HCT116 (cell line): ENCODE measurements around the gene ATP13A3. TPM values are rescaled to one million over a fixed set of nuclear protein-coding genes. Genes with fewer than 3 reads are reported as not detected.

Experiments
- ATAC-seq: fragments of 200-7000 bp; cut with Tn5 transposase; 2 replicates; pipeline ENCODE4 v1.9.1; 2020; ENCODE audit warnings: mild to moderate bottlenecking, moderate library complexity
- BruUV-seq: library from RNA; stranded (reverse); fragments of 400-500 nt; replicated peaks from 2 replicates; lab custom pipeline; 2021; lab: Mats Ljungman, UMichigan
- CTCF ChIA-PET: fragments of 300-600 bp; sonication (Branson Sonifier 250); formaldehyde crosslinking; loops from one replicate; lab custom pipeline; 2021; ENCODE audit warnings: antibody characterized with exemption; lab: Charles Lee
- POLR2A ChIA-PET: fragments of 300-600, 350-600 bp; sonication (Branson Sonifier 250); formaldehyde crosslinking; loops from one replicate; lab custom pipeline; 2021; ENCODE audit warnings: antibody characterized with exemption; lab: Charles Lee
- RAD21 ChIA-PET, 2 experiments: fragments of 300-600 bp; sonication (Branson Sonifier 250); formaldehyde crosslinking; loops; one replicate each; lab custom pipeline; 2023; ENCODE audit warnings: low total read pairs in 2 of 2; ENCODE audit not compliant: uncharacterized antibody in 2 of 2, unreplicated experiment in 2 of 2, low non-redundant PET in 1 of 2; lab: Charles Lee
- DNase-seq: peaks from one replicate; pipeline ENCODE4 v3.0.0-alpha.2; 2010; ENCODE audit warnings: low read depth, low spot score
- H2AFZ ChIP-seq: fragments of 200-600 bp; shearing (Covaris generic), sonication (generic); 2 replicates; pipeline ENCODE4 v1.6.1; 2017; ENCODE audit warnings: low read depth, mixed run types, mixed read lengths, antibody characterized with exemption, low read length; ENCODE audit not compliant: poor library complexity, severe bottlenecking
- H3K27ac ChIP-seq: 2 replicates; pipeline ENCODE4 v1.5.1; 2012; ENCODE audit warnings: low read depth, low read length
- H3K27me3 ChIP-seq: fragments of 200-600 bp; sonication (generic); 2 replicates; pipeline ENCODE4 v1.6.1; 2016; ENCODE audit warnings: mixed run types, low read length, mixed read lengths; ENCODE audit not compliant: insufficient read depth
- H3K36me3 ChIP-seq, 2 experiments: fragments of 200-500 bp in 1 of 2; fragments of 200-600 bp in 1 of 2; sonication (Bioruptor generic) in 1 of 2; sonication (generic) in 1 of 2; 2 replicates each; pipeline versions ENCODE4 v1.5.1 to v1.6.1; 2014 to 2016; ENCODE audit warnings: low read length in 2 of 2, inconsistent platforms in 1 of 2, mixed read lengths in 1 of 2, mixed run types in 1 of 2; ENCODE audit not compliant: insufficient read depth in 2 of 2, control insufficient read depth in 1 of 2
- H3K4me1 ChIP-seq, 2 experiments: fragments of 200-600 bp in 1 of 2; sonication (generic) in 1 of 2; 2 replicates each; pipeline versions ENCODE4 v1.5.1 to v1.6.1; 2012 to 2017; ENCODE audit warnings: low read length in 2 of 2, inconsistent platforms in 1 of 2, mild to moderate bottlenecking in 1 of 2, mixed read lengths in 1 of 2, mixed run types in 1 of 2, moderate library complexity in 1 of 2; ENCODE audit not compliant: insufficient read depth in 2 of 2, control insufficient read depth in 1 of 2
- H3K4me2 ChIP-seq: fragments of 200-600 bp; sonication (generic); 2 replicates; pipeline ENCODE4 v1.6.1; 2017; ENCODE audit warnings: mixed run types, low read length, mixed read lengths
- H3K4me3 ChIP-seq, 2 experiments: fragments of 200-600 bp in 1 of 2; sonication (generic) in 1 of 2; replicated peaks in 1 of 2; 2 replicates each; pipeline ENCODE4 v1.5.1; 2011 to 2016; ENCODE audit warnings: low read length in 2 of 2, control low read depth in 1 of 2, low read depth in 1 of 2, mild to moderate bottlenecking in 1 of 2, mixed read lengths in 1 of 2, mixed run types in 1 of 2
- H3K79me2 ChIP-seq: fragments of 200-600 bp; sonication (generic); 2 replicates; pipeline ENCODE4 v1.6.1; 2017; ENCODE audit warnings: mild to moderate bottlenecking, mixed run types, low read length, moderate library complexity, mixed read lengths; ENCODE audit not compliant: insufficient read depth
- H3K9ac ChIP-seq: fragments of 200-600 bp; sonication (generic); 2 replicates; pipeline ENCODE4 v1.6.1; 2016; ENCODE audit warnings: low read length, mixed read lengths
- H3K9me2 ChIP-seq: fragments of 200-600 bp; sonication (generic), shearing (Covaris generic); 2 replicates; pipeline ENCODE4 v1.6.1; 2017; ENCODE audit warnings: mixed run types, mild to moderate bottlenecking, moderate library complexity; ENCODE audit not compliant: insufficient read depth
- H3K9me3 ChIP-seq, 2 experiments: fragments of 200-500 bp in 1 of 2; fragments of 200-600 bp in 1 of 2; sonication (Bioruptor generic) in 1 of 2; sonication (generic) in 1 of 2; 2 replicates each; pipeline ENCODE4 v1.6.1; 2014 to 2017; ENCODE audit warnings: low read length in 2 of 2, mixed read lengths in 2 of 2, inconsistent platforms in 1 of 2, low read depth in 1 of 2, mild to moderate bottlenecking in 1 of 2, mixed run types in 1 of 2, moderate library complexity in 1 of 2; ENCODE audit not compliant: control insufficient read depth in 1 of 2, insufficient read depth in 1 of 2
- H4K20me1 ChIP-seq: fragments of 200-600 bp; sonication (generic), shearing (Covaris generic); 2 replicates; pipeline ENCODE4 v1.6.1; 2017; ENCODE audit warnings: mixed run types, mild to moderate bottlenecking, moderate library complexity; ENCODE audit not compliant: insufficient read depth
- CBX3 ChIP-seq: IDR thresholded peaks from 2 replicates; pipeline ENCODE4 v1.6.1; 2012; ENCODE audit warnings: low read depth
- EGR1 ChIP-seq: IDR thresholded peaks from 2 replicates; pipeline ENCODE4 v1.6.1; 2012; ENCODE audit warnings: low read depth
- ELF1 ChIP-seq: IDR thresholded peaks from 2 replicates; pipeline ENCODE4 v1.6.1; 2012; ENCODE audit warnings: low read depth, borderline replicate concordance
- EZH2 ChIP-seq: fragments of 200-600 bp; sonication (generic); IDR thresholded peaks from 2 replicates; pipeline ENCODE4 v1.6.1; 2017; ENCODE audit warnings: antibody characterized with exemption, mixed run types
- JUND ChIP-seq: IDR thresholded peaks from 2 replicates; pipeline ENCODE4 v1.6.1; 2012
- POLR2A ChIP-seq: IDR thresholded peaks from 2 replicates; pipeline ENCODE4 v1.7.0; 2011; ENCODE audit warnings: borderline replicate concordance; ENCODE audit not compliant: insufficient read depth, insufficient read length; ENCODE audit errors: extremely low read depth
- SP1 ChIP-seq: IDR thresholded peaks from 2 replicates; pipeline ENCODE4 v1.6.1; 2012; ENCODE audit warnings: low read depth
- TCF7L2 ChIP-seq: IDR thresholded peaks from 2 replicates; pipeline ENCODE4 v1.7.0; 2011; ENCODE audit warnings: borderline replicate concordance, inconsistent platforms; ENCODE audit not compliant: insufficient read depth, insufficient read length; ENCODE audit errors: extremely low read depth
- ZFX ChIP-seq: fragments of 450-650 bp; IDR thresholded peaks from 2 replicates; pipeline ENCODE4 v1.6.1; 2017
- ZNF274 ChIP-seq: fragments of 200-500 bp; sonication (Bioruptor generic); IDR thresholded peaks from 2 replicates; pipeline ENCODE4 v1.6.1; 2014; ENCODE audit warnings: mild to moderate bottlenecking, low read depth, low read length, inconsistent platforms
- intact Hi-C: fragments of 100-400 bp; cut with micrococcal nuclease; formaldehyde crosslinking; loops from 2 replicates; pipeline ENCODE4 v1.10.0; 2022
- total RNA-seq: library from RNA; stranded (reverse); gene quantifications from one replicate; pipeline ENCODE4 v1.2.1, GENCODE V29; 2021; ENCODE audit not compliant: unreplicated experiment
- TF ChIP-seq, protein P1 (sequence below): IDR thresholded peaks from 2 replicates; pipeline ENCODE4 v1.6.1; 2012

Gene ATP13A3
- total RNA-seq, 1 experiment from 2014 or later, result 139 TPM

DNA sequence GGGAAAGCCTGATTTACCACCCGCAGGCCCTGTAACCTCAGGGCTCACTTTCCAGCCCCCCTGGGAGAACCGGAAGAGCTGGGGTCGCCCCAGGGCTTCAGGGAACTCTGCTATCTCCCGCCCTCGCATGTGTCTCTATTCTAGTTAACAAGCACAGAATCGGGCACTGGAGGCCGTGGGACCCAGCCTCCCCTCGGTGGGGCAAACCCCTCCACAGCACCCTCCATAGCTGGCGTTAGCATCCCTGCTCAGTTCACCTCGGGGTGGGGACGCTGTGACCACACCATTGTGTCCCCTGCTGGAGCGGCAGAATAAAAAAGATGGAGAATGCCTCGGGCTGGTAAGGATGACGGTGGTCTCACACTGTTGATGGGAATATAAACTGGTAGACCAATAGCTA, 113.8 kb downstream of the ATP13A3 start:
- no peak overlapping the region for H3K4me2 ChIP-seq

DNA sequence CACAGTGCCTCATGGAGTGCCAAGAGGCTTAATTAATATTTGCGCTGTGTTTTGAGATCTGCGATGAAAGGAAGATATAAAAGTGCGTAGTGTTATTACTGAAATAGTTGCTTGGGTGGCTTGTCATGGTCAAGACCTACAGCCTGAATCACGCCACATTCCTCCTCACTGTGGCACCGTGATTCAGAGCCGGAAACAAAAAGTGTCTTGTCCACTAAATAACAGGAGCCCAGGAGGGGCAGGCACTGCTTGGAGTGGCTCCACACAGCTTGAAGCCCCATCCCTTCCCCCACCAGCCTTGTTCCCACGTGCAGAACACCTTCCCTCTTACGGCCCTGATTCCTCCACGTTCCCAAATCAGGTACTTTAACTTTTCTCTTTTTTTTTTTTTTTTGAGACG, 116.0 kb downstream of the ATP13A3 start:
- Histone ChIP-seq H3K4me1 (peaks cover 0 to 8% of the 10 kb centered on the region in 2 experiments; a peak in 1 of 4 replicates), H4K20me1 (no peaks in the 10 kb centered on the region), H3K79me2 (no peaks in the 10 kb centered on the region), H3K4me3 (no peak overlapping the region), H3K36me3 (no peaks in the 10 kb centered on the region), H2AFZ (no peak overlapping the region), H3K27me3 (peaks cover 4% of the 10 kb centered on the region; the same call in 1 of the 2 replicates)
- intact Hi-C loops, result no loop called here
- ATAC-seq, result no peak
- no peak for DNase-seq
- ChIA-PET RAD21 (no interaction called here), POLR2A (no interaction called here)
- BruUV-seq, result no TSS peak
- TF ChIP-seq SP1 (no peak), POLR2A (no peak), ZNF274 (no peak), CBX3 (no peak), ELF1 (no peak), EZH2 (no peak), TCF7L2 (no peak), ZFX (no peak), JUND (no peak)
- TF ChIP-seq, all 23 proteins: peak for 0
- no peak overlapping the region for H3K4me2 ChIP-seq
- no peak overlapping the region for H3K27ac ChIP-seq
- CTCF ChIA-PET, result no interaction called here
- H3K9ac ChIP-seq, result no peak overlapping the region
- no peaks in the 10 kb centered on the region for H3K9me3 ChIP-seq
- H3K9me2 ChIP-seq, result no peaks in the 10 kb centered on the region

More for the DNA sequence above, 113.8 kb downstream of the ATP13A3 start:
- ATAC-seq, result no peak
- H3K27me3 ChIP-seq, result peaks cover 4% of the 10 kb centered on the region; the same call in 1 of the 2 replicates
- ChIA-PET RAD21 (no interaction called here), POLR2A (no interaction called here)
- peaks cover 0 to 8% of the 10 kb centered on the region in 2 experiments; a peak in 1 of 4 replicates for H3K4me1 ChIP-seq
- TF ChIP-seq ZFX (no peak), EGR1 (no peak)
- TF ChIP-seq, protein P1, sequence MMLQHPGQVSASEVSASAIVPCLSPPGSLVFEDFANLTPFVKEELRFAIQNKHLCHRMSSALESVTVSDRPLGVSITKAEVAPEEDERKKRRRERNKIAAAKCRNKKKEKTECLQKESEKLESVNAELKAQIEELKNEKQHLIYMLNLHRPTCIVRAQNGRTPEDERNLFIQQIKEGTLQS, result no peak
- TF ChIP-seq, all 23 proteins: peak for 0
- Histone ChIP-seq H3K4me3 (no peak overlapping the region), H2AFZ (no peak overlapping the region), H3K27ac (no peak overlapping the region), H3K9me3 (no peaks in the 10 kb centered on the region), H3K9ac (no peak overlapping the region), H3K36me3 (no peaks in the 10 kb centered on the region), H3K9me2 (no peaks in the 10 kb centered on the region), H3K79me2 (no peaks in the 10 kb centered on the region), H4K20me1 (no peaks in the 10 kb centered on the region)
- CTCF ChIA-PET, result no interaction called here
- no TSS peak for BruUV-seq
- intact Hi-C loops, result no loop called here
- DNase-seq, result no peak
